IMR-90 (cell line): Measurements from ENCODE around the gene DDA1.

Experiments
- BHLHE40 ChIP-seq: fragments of 150-350 bp; IDR thresholded peaks from 2 replicates; pipeline ENCODE4 v1.6.1; 2016; ENCODE audit warnings: mild to moderate bottlenecking, low read depth, low read length
- MXI1 ChIP-seq: IDR thresholded peaks from 2 replicates; pipeline ENCODE4 v1.6.1; 2012; ENCODE audit warnings: low read depth, mild to moderate bottlenecking, low read length, moderate library complexity, borderline replicate concordance
- POLR2A ChIP-seq: IDR thresholded peaks from 2 replicates; pipeline ENCODE4 v1.6.1; 2012; ENCODE audit warnings: mild to moderate bottlenecking, low read depth, low read length
- RAD21 ChIP-seq: IDR thresholded peaks from 2 replicates; pipeline ENCODE4 v1.6.1; 2012; ENCODE audit warnings: low read length, improper control_type of control experiment
- RCOR1 ChIP-seq: IDR thresholded peaks from 2 replicates; pipeline ENCODE4 v1.6.1; 2012; ENCODE audit warnings: mild to moderate bottlenecking, low read length, improper control_type of control experiment; ENCODE audit not compliant: insufficient replicate concordance
- RFX5 ChIP-seq: IDR thresholded peaks from 2 replicates; pipeline ENCODE4 v1.8.0; 2012; ENCODE audit warnings: low read depth, mild to moderate bottlenecking, low read length, moderate library complexity
- SMC3 ChIP-seq: fragments of 150-350 bp; IDR thresholded peaks from 2 replicates; pipeline ENCODE4 v1.6.1; 2016; ENCODE audit warnings: low read depth, mild to moderate bottlenecking, antibody characterized with exemption, low read length, moderate library complexity
- TF ChIP-seq, protein P1 (sequence below): conservative IDR thresholded peaks from 2 replicates; pipeline ENCODE4 v1.5.1; 2012; ENCODE audit warnings: mild to moderate bottlenecking, low read depth, low read length, improper control_type of control experiment
- TF ChIP-seq, protein P2 (sequence below): fragments of 150-350 bp; IDR thresholded peaks from 2 replicates; pipeline ENCODE4 v1.6.1; 2017; ENCODE audit warnings: mild to moderate bottlenecking, antibody characterized with exemption, low read length, low read depth
- TF ChIP-seq, protein P3 (sequence below): fragments of 150-350 bp; IDR thresholded peaks from 2 replicates; pipeline ENCODE4 v1.6.1; 2016; ENCODE audit warnings: low read depth, mild to moderate bottlenecking, low read length, moderate library complexity, borderline replicate concordance

DNA sequence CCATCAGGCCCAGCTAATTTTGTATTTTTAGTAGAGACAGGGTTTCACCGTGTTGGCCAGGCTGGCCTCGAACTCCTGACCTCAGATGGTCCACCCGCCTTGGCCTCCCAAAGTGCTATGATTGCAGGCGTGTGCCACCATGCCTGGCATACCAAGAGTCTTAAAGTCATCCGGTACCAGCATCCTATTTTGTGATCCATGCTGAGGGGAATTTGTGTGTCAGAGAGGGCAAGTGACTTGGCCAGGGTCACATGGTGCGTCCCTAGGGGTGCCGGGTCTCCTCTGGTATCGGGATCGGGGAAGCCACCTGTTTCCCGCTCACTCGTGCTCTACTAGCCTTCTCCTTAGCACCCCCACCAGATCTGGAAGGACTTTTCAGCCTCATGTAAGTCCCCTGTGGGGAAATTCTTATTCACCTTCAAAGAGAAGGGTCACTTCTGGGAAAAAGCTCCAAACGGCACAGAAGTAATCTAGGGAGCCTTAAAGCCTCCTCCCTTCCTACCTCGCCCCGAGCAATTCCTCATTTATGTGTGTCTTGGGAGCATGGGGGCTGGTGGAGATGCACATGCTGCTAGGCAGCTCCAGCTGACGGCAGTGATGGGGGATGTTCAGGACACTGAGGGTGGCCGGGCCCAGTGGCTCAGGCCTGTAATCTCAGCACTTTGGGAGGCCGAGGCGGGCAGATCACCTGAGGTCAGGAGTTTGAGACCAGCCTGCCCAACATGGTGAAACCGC lies 33.8 kb upstream of the DDA1 start:
- TF ChIP-seq, protein P1, sequence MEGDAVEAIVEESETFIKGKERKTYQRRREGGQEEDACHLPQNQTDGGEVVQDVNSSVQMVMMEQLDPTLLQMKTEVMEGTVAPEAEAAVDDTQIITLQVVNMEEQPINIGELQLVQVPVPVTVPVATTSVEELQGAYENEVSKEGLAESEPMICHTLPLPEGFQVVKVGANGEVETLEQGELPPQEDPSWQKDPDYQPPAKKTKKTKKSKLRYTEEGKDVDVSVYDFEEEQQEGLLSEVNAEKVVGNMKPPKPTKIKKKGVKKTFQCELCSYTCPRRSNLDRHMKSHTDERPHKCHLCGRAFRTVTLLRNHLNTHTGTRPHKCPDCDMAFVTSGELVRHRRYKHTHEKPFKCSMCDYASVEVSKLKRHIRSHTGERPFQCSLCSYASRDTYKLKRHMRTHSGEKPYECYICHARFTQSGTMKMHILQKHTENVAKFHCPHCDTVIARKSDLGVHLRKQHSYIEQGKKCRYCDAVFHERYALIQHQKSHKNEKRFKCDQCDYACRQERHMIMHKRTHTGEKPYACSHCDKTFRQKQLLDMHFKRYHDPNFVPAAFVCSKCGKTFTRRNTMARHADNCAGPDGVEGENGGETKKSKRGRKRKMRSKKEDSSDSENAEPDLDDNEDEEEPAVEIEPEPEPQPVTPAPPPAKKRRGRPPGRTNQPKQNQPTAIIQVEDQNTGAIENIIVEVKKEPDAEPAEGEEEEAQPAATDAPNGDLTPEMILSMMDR: no peak
- TF ChIP-seq SMC3 (no peak), RAD21 (no peak), RCOR1 (no peak), POLR2A (no peak), BHLHE40 (no peak), MXI1 (no peak), RFX5 (no peak)
- TF ChIP-seq, protein P2, sequence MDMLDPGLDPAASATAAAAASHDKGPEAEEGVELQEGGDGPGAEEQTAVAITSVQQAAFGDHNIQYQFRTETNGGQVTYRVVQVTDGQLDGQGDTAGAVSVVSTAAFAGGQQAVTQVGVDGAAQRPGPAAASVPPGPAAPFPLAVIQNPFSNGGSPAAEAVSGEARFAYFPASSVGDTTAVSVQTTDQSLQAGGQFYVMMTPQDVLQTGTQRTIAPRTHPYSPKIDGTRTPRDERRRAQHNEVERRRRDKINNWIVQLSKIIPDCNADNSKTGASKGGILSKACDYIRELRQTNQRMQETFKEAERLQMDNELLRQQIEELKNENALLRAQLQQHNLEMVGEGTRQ: no peak
- TF ChIP-seq, protein P3, sequence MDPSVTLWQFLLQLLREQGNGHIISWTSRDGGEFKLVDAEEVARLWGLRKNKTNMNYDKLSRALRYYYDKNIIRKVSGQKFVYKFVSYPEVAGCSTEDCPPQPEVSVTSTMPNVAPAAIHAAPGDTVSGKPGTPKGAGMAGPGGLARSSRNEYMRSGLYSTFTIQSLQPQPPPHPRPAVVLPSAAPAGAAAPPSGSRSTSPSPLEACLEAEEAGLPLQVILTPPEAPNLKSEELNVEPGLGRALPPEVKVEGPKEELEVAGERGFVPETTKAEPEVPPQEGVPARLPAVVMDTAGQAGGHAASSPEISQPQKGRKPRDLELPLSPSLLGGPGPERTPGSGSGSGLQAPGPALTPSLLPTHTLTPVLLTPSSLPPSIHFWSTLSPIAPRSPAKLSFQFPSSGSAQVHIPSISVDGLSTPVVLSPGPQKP: no peak
